Endothelial cell of umbilical vein (primary cell): Measurements from ENCODE around the gene STK24. TPM values are rescaled to one million over a fixed set of nuclear protein-coding genes. Genes with fewer than 3 reads are reported as not detected.

Experiments
- BruUV-seq: library from RNA; stranded (reverse); fragments of 400-500 nt; replicated peaks from 2 replicates; lab custom pipeline; 2021; lab: Mats Ljungman, UMichigan
- CTCF ChIA-PET: fragments of 300-600, 350-600 bp; sonication (Branson Sonifier 250); formaldehyde crosslinking; loops from one replicate; lab custom pipeline; 2021; ENCODE audit warnings: antibody characterized with exemption, inconsistent platforms; lab: Charles Lee
- POLR2A ChIA-PET: fragments of 300-600, 350-600 bp; sonication (Branson Sonifier 250); formaldehyde crosslinking; loops from one replicate; lab custom pipeline; 2021; ENCODE audit warnings: antibody characterized with exemption, inconsistent platforms; lab: Charles Lee
- DNase-seq: peaks from one replicate; pipeline ENCODE4 v3.0.0-alpha.2; 2011; ENCODE audit warnings: low read depth, low spot score
- FAIRE-seq: peaks from 2 replicates; lab custom pipeline; 2011; peaks lifted over from hg19 to GRCh38; lab: Jason Lieb, UNC
- H2AFZ ChIP-seq: 2 replicates; pipeline ENCODE4 v1.6.0; 2012; ENCODE audit warnings: low read depth, low read length, control low read depth, inconsistent platforms
- H3K27ac ChIP-seq: 2 replicates; pipeline ENCODE4 v1.5.1; 2011; ENCODE audit warnings: low read depth, mild to moderate bottlenecking, control low read depth, low read length, moderate library complexity; ENCODE audit not compliant: insufficient read depth
- H3K27me3 ChIP-seq, 2 experiments: 2 replicates each; pipeline versions ENCODE4 v1.6.0 to v1.6.1; 2011; ENCODE audit warnings: low read length in 2 of 2, mixed read lengths in 1 of 2; ENCODE audit not compliant: control insufficient read depth in 2 of 2, insufficient read depth in 2 of 2
- H3K36me3 ChIP-seq, 2 experiments: 2 replicates in 1 of 2; 3 replicates in 1 of 2; pipeline ENCODE4 v1.5.1; 2011; ENCODE audit warnings: low read length in 2 of 2, mild to moderate bottlenecking in 1 of 2, moderate library complexity in 1 of 2; ENCODE audit not compliant: control insufficient read depth in 2 of 2, insufficient read depth in 2 of 2; ENCODE audit errors: extremely low read depth in 1 of 2
- H3K4me1 ChIP-seq: 3 replicates; pipeline ENCODE4 v1.5.1; 2011; ENCODE audit warnings: mild to moderate bottlenecking, low read length; ENCODE audit not compliant: control insufficient read depth, insufficient read depth; ENCODE audit errors: extremely low read depth
- H3K4me2 ChIP-seq: 2 replicates; pipeline ENCODE4 v1.6.1; 2011; ENCODE audit warnings: low read length, control low read depth, mixed read lengths; ENCODE audit not compliant: insufficient read depth
- H3K4me3 ChIP-seq, 3 experiments: fragments of 200-600 bp in 1 of 3; sonication (generic), shearing (Covaris generic) in 1 of 3; replicated peaks in 1 of 3; 2 replicates each; pipeline ENCODE4 v1.5.1; 2011 to 2016; ENCODE audit warnings: control low read depth in 3 of 3, low read length in 3 of 3, mild to moderate bottlenecking in 2 of 3, inconsistent platforms in 1 of 3, low read depth in 1 of 3, moderate library complexity in 1 of 3; ENCODE audit not compliant: insufficient read depth in 1 of 3
- H3K79me2 ChIP-seq: 2 replicates; pipeline ENCODE4 v1.6.0; 2012; ENCODE audit warnings: low read length, inconsistent platforms; ENCODE audit not compliant: control insufficient read depth, insufficient read depth
- H3K9ac ChIP-seq: replicated peaks from 2 replicates; pipeline ENCODE3; 2011; ENCODE audit warnings: low read length, control low read depth; ENCODE audit not compliant: insufficient read depth; ENCODE audit errors: extremely low read depth
- H3K9me1 ChIP-seq: replicated peaks from 3 replicates; pipeline ENCODE4 v1.6.0; 2011; ENCODE audit warnings: mild to moderate bottlenecking, low read length; ENCODE audit not compliant: control insufficient read depth, insufficient read depth; ENCODE audit errors: extremely low read depth
- H3K9me3 ChIP-seq: replicated peaks from 2 replicates; pipeline ENCODE4 v1.5.1; 2012; ENCODE audit warnings: low read length, inconsistent platforms; ENCODE audit not compliant: control insufficient read depth, insufficient read depth
- H4K20me1 ChIP-seq: replicated peaks from 2 replicates; pipeline ENCODE3; 2011; ENCODE audit warnings: mild to moderate bottlenecking, low read length; ENCODE audit not compliant: control insufficient read depth, insufficient read depth; ENCODE audit errors: extremely low read depth
- EZH2 ChIP-seq: IDR thresholded peaks from 2 replicates; pipeline ENCODE4 v1.6.1; 2012; ENCODE audit warnings: borderline replicate concordance, low read depth, mild to moderate bottlenecking, moderate library complexity, low read length, inconsistent platforms; ENCODE audit not compliant: severe bottlenecking
- FOS ChIP-seq: IDR thresholded peaks from 2 replicates; pipeline ENCODE4 v1.6.1; 2011; ENCODE audit warnings: mild to moderate bottlenecking, low read length, moderate library complexity, borderline replicate concordance; ENCODE audit not compliant: insufficient read depth
- GATA2 ChIP-seq: IDR thresholded peaks from 2 replicates; pipeline ENCODE4 v1.7.0; 2011; ENCODE audit warnings: low read depth, mild to moderate bottlenecking, moderate library complexity, mixed read lengths, low read length; ENCODE audit not compliant: insufficient read length, insufficient read depth
- MAX ChIP-seq: IDR thresholded peaks from 2 replicates; pipeline ENCODE4 v1.6.1; 2011; ENCODE audit not compliant: insufficient read depth, insufficient read length
- MYC ChIP-seq: IDR thresholded peaks from one replicate; pipeline ENCODE4 v1.6.1; 2011; ENCODE audit warnings: mild to moderate bottlenecking, low read depth, low read length
- POLR2A ChIP-seq: IDR thresholded peaks from 2 replicates; pipeline ENCODE4 v1.6.1; 2012; ENCODE audit warnings: low read depth, mild to moderate bottlenecking, control low read depth, low read length
- dilution Hi-C: fragments of 300-500 bp; cut with MboI; formaldehyde crosslinking; loops from one replicate; pipeline ENCODE4 v1.15.0; 2019; ENCODE audit warnings: low sequenced_read_pairs; ENCODE audit not compliant: extremely low pct_ligation_motif_present
- intact Hi-C: fragments of 100-400 bp; cut with micrococcal nuclease; formaldehyde crosslinking; loops from one replicate; pipeline ENCODE4 v1.10.0; 2022
- polyA plus RNA-seq, 4 experiments: library from polyadenylated mRNA; depleted of rRNA in 3 of 4; stranded (reverse) in 3 of 4; unstranded in 1 of 4; fragments of >200 nt; gene quantifications; 2 replicates each; pipeline versions ENCODE4 v1.2.1 to v1.2.3, GENCODE V29; 2011 to 2012; ENCODE audit warnings: missing spikeins in 1 of 4
- total RNA-seq: library from RNA; stranded (reverse); gene quantifications from 2 replicates; pipeline ENCODE4 v1.2.3, GENCODE V29; 2021
- TF ChIP-seq, protein P1 (sequence below), 2 donors: IDR thresholded peaks; 1 replicate in 1 of 2; 2 replicates in 1 of 2; pipeline ENCODE4 v1.5.1; 2011; ENCODE audit warnings: low read length in 2 of 2, mild to moderate bottlenecking in 2 of 2, moderate library complexity in 2 of 2, control low read depth in 1 of 2, inconsistent platforms in 1 of 2, low read depth in 1 of 2; ENCODE audit not compliant: insufficient read depth in 1 of 2; ENCODE audit errors: extremely low read depth in 1 of 2

STK24 gene
- total and polyA plus RNA-seq, 2 donors (not counting 3 experiments of a cell fraction or from before 2014, with no cell fraction given): 43.3 to 100 TPM

DNA sequence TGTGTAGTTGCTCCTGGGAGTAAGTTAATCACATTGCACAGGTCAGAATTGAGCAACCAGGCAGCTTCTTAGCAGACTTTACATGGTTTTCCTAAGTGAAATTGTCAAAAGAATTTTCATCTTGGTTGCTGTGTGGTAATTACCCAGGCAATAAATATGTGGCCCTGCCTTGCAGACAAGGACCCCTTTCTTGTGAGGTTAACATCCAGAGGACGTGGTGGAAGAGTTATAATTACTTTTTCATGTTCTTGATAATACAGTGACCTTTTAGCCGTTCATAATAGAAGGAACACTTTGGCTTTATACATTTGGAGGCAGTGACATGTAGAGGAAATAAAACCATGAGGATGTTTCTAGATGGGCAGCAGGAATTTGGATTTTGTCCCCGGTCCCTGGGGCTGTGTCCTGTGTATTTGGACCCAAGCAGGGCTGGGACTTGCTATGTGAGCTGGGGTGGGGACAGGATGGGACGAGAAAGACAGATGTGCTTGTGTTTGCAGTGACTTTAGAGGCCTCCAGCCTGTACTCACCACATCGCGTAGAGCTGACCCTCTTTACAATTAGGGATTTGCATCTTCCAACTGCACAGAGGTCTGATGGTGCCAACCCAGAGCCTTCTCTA, 156.2 kb downstream of the STK24 start:
- Histone ChIP-seq H3K9me3 (no peaks in the 10 kb centered on the region), H3K9ac (no peak overlapping the region), H4K20me1 (no peaks in the 10 kb centered on the region), H3K4me2 (no peak overlapping the region), H3K36me3 (peaks cover 0 to 2% of the 10 kb centered on the region in 2 experiments), H3K4me3 (no peak overlapping the region), H3K27ac (no peak overlapping the region), H3K27me3 (no peaks in the 10 kb centered on the region), H2AFZ (no peak overlapping the region), H3K79me2 (no peaks in the 10 kb centered on the region), H3K4me1 (no peaks in the 10 kb centered on the region), H3K9me1 (no peaks in the 10 kb centered on the region)
- ChIA-PET POLR2A (no interaction called here), CTCF (no interaction called here)
- no TSS peak for BruUV-seq
- dilution Hi-C loops: no loop called here
- no peak for TF ChIP-seq EZH2
- TF ChIP-seq POLR2A: no peak
- no peak for TF ChIP-seq FOS
- TF ChIP-seq MYC: no peak
- TF ChIP-seq GATA2: no peak
- DNase-seq: no peak
- FAIRE-seq: no peak
- intact Hi-C loops: no loop called here

DNA sequence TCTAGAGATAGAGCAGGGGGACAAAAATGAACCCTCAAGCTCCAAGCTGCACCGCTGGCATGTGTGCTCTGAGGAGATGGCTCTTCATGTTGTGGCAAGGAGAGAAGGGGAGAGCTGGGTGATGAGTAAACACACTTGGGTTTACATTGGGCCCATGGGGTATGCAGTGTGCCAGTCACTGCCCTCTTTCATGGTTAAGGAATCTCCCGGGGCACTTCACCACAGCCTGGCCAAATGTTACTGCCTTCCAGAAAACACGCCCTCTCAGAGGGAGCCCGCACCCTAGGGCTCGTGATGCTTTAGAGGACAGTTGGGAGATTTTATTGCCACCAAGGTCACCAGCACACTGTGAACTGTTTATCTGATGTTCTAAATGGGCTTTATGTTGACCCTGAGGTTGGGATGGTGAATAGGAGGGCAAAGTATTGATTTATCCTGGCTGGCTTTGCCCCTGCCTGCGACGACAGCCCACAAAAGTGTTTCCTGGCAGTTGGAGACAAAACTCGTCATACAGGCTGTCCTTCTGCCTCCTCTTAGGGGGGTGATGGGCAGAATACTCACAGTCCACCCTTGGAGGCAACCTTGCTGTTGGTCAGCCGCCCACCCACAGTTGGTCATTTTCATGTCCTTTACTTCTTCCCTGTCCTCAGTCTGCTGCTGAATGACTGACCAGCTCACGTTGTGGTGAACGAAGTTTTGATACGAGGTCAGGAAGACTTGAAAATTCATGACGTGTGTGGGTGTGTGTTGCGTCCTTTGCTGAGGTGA, 156.9 kb downstream of the STK24 start:
- H3K4me3 ChIP-seq: no peak overlapping the region
- POLR2A ChIA-PET: no interaction called here
- H3K36me3 ChIP-seq: peaks cover 0 to 2% of the 10 kb centered on the region in 2 experiments
- intact Hi-C loops (no loop called here), dilution Hi-C loops (no loop called here)
- no peaks in the 10 kb centered on the region for H4K20me1 ChIP-seq
- TF ChIP-seq MAX (no peak), FOS (no peak), EZH2 (no peak), GATA2 (no peak), POLR2A (no peak)
- TF ChIP-seq, protein P1, sequence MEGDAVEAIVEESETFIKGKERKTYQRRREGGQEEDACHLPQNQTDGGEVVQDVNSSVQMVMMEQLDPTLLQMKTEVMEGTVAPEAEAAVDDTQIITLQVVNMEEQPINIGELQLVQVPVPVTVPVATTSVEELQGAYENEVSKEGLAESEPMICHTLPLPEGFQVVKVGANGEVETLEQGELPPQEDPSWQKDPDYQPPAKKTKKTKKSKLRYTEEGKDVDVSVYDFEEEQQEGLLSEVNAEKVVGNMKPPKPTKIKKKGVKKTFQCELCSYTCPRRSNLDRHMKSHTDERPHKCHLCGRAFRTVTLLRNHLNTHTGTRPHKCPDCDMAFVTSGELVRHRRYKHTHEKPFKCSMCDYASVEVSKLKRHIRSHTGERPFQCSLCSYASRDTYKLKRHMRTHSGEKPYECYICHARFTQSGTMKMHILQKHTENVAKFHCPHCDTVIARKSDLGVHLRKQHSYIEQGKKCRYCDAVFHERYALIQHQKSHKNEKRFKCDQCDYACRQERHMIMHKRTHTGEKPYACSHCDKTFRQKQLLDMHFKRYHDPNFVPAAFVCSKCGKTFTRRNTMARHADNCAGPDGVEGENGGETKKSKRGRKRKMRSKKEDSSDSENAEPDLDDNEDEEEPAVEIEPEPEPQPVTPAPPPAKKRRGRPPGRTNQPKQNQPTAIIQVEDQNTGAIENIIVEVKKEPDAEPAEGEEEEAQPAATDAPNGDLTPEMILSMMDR (IDR thresholded peaks at IDR 0.05; ENCODE audit: extremely low read depth in 1 of 2, insufficient read depth in 1 of 2, low read depth in 1 of 2, low read length in 2 of 2): no peak
- no peak overlapping the region for H3K9ac ChIP-seq
- FAIRE-seq (no peak), DNase-seq (no peak)
- H3K9me1 ChIP-seq: no peaks in the 10 kb centered on the region
- no peaks in the 10 kb centered on the region for H3K4me1 ChIP-seq
- no peaks in the 10 kb centered on the region for H3K9me3 ChIP-seq
- no peaks in the 10 kb centered on the region for H3K27me3 ChIP-seq
- CTCF ChIA-PET: no interaction called here
- no peaks in the 10 kb centered on the region for H3K79me2 ChIP-seq
- no TSS peak for BruUV-seq
- H3K27ac ChIP-seq: no peak overlapping the region
- no peak overlapping the region for H3K4me2 ChIP-seq
- no peak overlapping the region for H2AFZ ChIP-seq
